ENCODE results near the gene MTFR1L.

DNA sequence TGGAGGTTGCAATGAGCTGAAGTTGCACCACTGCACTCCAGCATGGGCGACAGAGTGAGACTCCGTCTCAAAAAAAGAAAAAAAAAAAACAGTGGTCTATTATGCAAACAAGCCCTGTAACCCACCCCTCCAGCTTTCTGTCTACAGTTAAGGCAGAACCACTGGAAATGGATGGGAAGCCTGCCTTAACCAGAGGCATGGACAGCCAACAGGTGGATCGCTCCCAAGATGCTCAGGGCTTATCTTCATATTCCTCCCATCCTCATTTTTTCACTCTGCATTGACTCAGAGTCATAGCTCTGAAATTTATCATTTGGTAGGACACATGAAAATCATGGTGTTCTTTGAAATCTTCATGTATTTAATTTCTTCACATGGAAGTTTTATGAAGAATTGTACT, 8.7 kb downstream of the MTFR1L start:
- no peak for TF ChIP-seq POLR2A (IDR thresholded peaks at IDR 0.05)
- TF ChIP-seq, protein P1, sequence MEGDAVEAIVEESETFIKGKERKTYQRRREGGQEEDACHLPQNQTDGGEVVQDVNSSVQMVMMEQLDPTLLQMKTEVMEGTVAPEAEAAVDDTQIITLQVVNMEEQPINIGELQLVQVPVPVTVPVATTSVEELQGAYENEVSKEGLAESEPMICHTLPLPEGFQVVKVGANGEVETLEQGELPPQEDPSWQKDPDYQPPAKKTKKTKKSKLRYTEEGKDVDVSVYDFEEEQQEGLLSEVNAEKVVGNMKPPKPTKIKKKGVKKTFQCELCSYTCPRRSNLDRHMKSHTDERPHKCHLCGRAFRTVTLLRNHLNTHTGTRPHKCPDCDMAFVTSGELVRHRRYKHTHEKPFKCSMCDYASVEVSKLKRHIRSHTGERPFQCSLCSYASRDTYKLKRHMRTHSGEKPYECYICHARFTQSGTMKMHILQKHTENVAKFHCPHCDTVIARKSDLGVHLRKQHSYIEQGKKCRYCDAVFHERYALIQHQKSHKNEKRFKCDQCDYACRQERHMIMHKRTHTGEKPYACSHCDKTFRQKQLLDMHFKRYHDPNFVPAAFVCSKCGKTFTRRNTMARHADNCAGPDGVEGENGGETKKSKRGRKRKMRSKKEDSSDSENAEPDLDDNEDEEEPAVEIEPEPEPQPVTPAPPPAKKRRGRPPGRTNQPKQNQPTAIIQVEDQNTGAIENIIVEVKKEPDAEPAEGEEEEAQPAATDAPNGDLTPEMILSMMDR (IDR thresholded peaks at IDR 0.05) = no peak

Measured in heart left ventricle (tissue), 13 donors.